Subcutaneous preadipocyte (primary cell): ENCODE measurements around the gene DSE. TPM values are rescaled to one million over a fixed set of nuclear protein-coding genes. Genes with fewer than 3 reads are reported as not detected.

ENCODE experiments used
- total RNA-seq: library from RNA; depleted of rRNA; stranded (reverse); fragments of >200 nt; gene quantifications from 2 replicates; pipeline ENCODE4 v1.2.3, GENCODE V29; 2012

The DSE gene
- 37.5 and 50.4 TPM in 2 replicates for total RNA-seq

DNA sequence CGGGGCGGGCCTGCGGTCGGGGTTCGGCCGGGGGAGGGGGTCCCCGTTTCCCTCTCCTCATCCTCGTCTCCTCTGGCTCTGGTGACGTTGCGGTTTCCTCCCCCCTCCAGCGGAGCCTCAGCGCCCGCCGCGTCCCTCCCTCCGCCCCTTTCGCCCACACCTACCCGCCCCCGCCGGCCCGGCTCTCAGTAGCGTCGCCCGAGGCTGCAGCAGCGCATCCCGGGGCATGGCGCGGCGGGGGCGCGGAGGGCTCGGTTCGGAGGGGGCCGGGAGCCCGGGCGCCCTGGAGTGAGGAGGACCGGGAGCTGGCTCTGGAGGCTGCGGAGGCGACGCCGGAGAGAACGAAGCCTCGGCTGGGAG, at the start of gene DSE:
DSE (plus strand) TSS at position 188 of the 360 bp plus-strand sequence. CDS start 28,304 bp downstream, outside the sequence.

DNA sequence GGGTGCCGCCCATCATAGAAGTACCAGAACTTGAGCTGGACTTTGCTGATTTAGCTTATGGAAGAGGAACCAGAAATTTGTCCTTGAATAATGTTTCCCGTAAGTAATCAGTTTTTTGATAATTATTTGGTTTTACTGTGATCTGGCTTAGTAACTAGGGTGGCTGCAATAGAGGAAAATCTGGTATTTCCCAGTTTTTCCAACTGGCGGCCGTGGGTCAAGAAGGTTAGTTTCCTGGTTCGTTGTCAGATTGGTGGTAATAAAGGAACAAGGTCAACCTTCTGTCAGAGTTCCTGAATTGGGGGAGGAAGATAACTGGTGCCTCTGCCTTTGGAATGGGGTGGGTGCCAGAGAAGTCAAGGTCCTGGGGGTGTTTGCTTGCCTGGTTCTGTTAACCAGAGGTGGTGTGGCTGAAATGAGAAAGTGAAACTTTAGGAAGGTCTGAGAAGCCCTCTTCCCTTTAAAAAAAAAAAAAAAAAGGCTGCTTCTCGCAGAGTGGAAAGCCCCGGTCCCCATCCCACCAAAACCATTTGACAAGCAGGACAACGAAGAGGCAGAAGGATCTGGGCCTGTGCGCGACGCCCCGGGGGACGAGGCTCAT, 90.7 kb downstream of the DSE start, which contains the start of gene CALHM6:
CALHM6 (plus strand) TSS at position 45 of the 601 bp plus-strand sequence; CDS start at position 600, 555 bp downstream.

Other genes with a start within 250 kb of the DSE start
- 6.6 and 7.2 TPM in 2 replicates for gene COL10A1, start 244.8 kb upstream of the DSE start, total RNA-seq
- gene TSPYL4, start 116.9 kb upstream of the DSE start, total RNA-seq = 9.2 and 11.5 TPM in 2 replicates
- 58.8 and 77.2 TPM in 2 replicates for gene TSPYL1, start 91.0 kb upstream of the DSE start, total RNA-seq
- gene CALHM6, start 90.4 kb downstream of the DSE start, total RNA-seq = 0.59 and 1.5 TPM in 2 replicates
- gene CALHM5, start 140.7 kb downstream of the DSE start, total RNA-seq = 3.3 and 4.0 TPM in 2 replicates
- not detected in 2 replicates for gene TRAPPC3L, start 174.7 kb downstream of the DSE start, total RNA-seq
- not detected in 2 replicates for gene CALHM4, start 182.8 kb downstream of the DSE start, total RNA-seq
- gene RWDD1, start 200.6 kb downstream of the DSE start, total RNA-seq = 29.1 and 29.8 TPM in 2 replicates
- gene RSPH4A, start 245.5 kb downstream of the DSE start, total RNA-seq = under 0.01 and 0.20 TPM in 2 replicates